ENCODE data around the gene GALT.

DNA sequence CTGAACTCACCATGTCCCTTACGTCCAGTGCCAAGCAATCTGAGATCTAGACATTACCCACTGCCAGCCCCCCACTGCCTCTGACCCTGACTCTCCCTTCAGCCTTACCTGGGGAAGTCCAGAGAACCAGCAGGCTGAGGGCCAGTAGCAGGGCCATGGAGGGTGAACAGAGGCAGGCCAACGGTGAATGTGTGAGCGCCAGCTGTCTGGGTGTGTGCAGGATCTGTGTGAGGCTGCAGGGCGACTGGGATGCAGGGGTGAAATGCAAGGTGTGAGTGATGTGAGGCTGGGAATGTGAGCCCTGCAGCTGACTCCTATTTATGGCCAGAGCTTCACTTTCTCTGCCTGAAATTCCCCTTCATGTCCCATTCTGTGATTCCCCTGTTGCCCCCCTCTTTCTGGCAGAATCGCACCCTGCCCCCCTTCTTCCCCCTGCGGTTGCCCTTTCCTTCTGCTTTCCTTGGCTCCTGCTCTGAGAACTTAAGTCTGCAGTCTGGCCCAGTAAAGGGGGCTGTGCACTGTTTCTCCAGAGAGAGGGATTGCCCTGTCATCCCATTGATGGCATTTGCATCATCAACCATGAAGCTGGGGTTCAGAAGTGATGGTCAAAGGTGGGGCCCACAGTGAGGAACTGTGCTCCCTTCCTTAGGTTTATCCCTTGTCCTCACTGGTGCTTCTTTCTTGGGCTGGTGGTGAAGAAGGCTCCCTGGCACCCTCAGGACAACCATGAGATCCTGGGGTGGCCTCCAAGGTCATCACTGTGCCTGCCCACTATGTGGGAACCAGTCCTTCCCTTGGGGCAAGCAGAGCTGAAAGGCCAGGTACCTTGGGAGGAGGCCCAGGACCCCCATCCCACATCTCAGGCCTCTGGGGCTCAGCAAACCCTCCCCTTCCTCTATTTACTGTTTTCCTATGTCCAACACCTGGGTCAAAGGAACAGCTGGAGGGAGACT lies 44.8 kb downstream of the GALT start, which contains the start of gene CCL19:
- TF ChIP-seq ARID4A (CRISPR knock-in tag; IDR thresholded peaks at IDR 0.05; ENCODE audit: borderline replicate concordance) (no peak), PHF8 (CRISPR knock-in tag; IDR thresholded peaks at IDR 0.05) (no peak), ZNF547 (CRISPR knock-in tag; IDR thresholded peaks at IDR 0.05) (no peak), ZBTB7A (CRISPR knock-in tag; IDR thresholded peaks at IDR 0.05) (no peak), EZH2 (conservative IDR thresholded peaks at IDR 0.05; ENCODE audit: low read depth, low read length) (no peak)

All from HepG2 (cell line).